ENCODE data around the gene ITGA11. TPM values are rescaled to one million over a fixed set of nuclear protein-coding genes. Genes with fewer than 3 reads are reported as not detected.

ITGA11 gene
- total RNA-seq, 2 donors from 2014 or later: 0.27 to 1.8 TPM

- H3K9me3 Mint-ChIP-seq: no peaks in the 10 kb centered on the region
- H3K27ac Mint-ChIP-seq: peak overlapping the region in 1 of 2 donors; percentile 61
- no peak for ATAC-seq
- no peaks in the 10 kb centered on the region for H3K36me3 Mint-ChIP-seq
- DNase-seq (ENCODE audit: low spot score in 2 of 2): no peak
Observed at GRCh38 chr15:68346979-68347378, 85.0 kb downstream of the ITGA11 start.

- Mint-ChIP-seq H3K36me3 (no peaks in the 10 kb centered on the region), H3K9me3 (no peaks in the 10 kb centered on the region), H3K27ac (no peak overlapping the region)
- no peak for DNase-seq (ENCODE audit: low spot score in 2 of 2)
- ATAC-seq: no peak
Observed at GRCh38 chr15:68345481-68345880, 86.5 kb downstream of the ITGA11 start.

GRCh38 chr15:68344600-68344999 lies 87.4 kb downstream of the ITGA11 start:
- ATAC-seq (peak; percentile 36 to 41), DNase-seq (ENCODE audit: low spot score in 2 of 2) (no peak)
- Mint-ChIP-seq H3K27ac (peak overlapping the region in 1 of 2 donors; percentile 81), H3K36me3 (no peaks in the 10 kb centered on the region), H3K9me3 (no peaks in the 10 kb centered on the region)

GRCh38 chr15:68343579-68344225 lies 88.3 kb downstream of the ITGA11 start:
- no peaks in the 10 kb centered on the region for H3K36me3 Mint-ChIP-seq
- H3K9me3 Mint-ChIP-seq: no peaks in the 10 kb centered on the region
- no peak for DNase-seq (ENCODE audit: low spot score in 2 of 2)
- H3K27ac Mint-ChIP-seq: no peak overlapping the region
- ATAC-seq: no peak

- no peak for DNase-seq (ENCODE audit: low spot score in 2 of 2)
- ATAC-seq: no peak
- Mint-ChIP-seq H3K36me3 (no peaks in the 10 kb centered on the region), H3K9me3 (no peaks in the 10 kb centered on the region), H3K27ac (peak overlapping the region in 1 of 2 donors; percentile 29)
Observed at GRCh38 chr15:68341760-68342725, 89.9 kb downstream of the ITGA11 start.

GRCh38 chr15:68340726-68341671 lies 91.0 kb downstream of the ITGA11 start:
- Mint-ChIP-seq H3K9me3 (no peaks in the 10 kb centered on the region), H3K27ac (no peak overlapping the region), H3K36me3 (no peaks in the 10 kb centered on the region)
- ATAC-seq: no peak
- no peak for DNase-seq (ENCODE audit: low spot score in 2 of 2)

GRCh38 chr15:68339481-68339880 lies 92.5 kb downstream of the ITGA11 start:
- no peaks in the 10 kb centered on the region for H3K9me3 Mint-ChIP-seq
- no peak for DNase-seq (ENCODE audit: low spot score in 2 of 2)
- ATAC-seq: no peak
- H3K36me3 Mint-ChIP-seq: no peaks in the 10 kb centered on the region
- H3K27ac Mint-ChIP-seq: no peak overlapping the region

GRCh38 chr15:68337826-68338225 lies 94.1 kb downstream of the ITGA11 start:
- ATAC-seq: no peak
- Mint-ChIP-seq H3K9me3 (no peaks in the 10 kb centered on the region), H3K27ac (no peak overlapping the region), H3K36me3 (no peaks in the 10 kb centered on the region)
- no peak for DNase-seq (ENCODE audit: low spot score in 2 of 2)

GRCh38 chr15:68336516-68336915 lies 95.4 kb downstream of the ITGA11 start:
- ATAC-seq (no peak), DNase-seq (ENCODE audit: low spot score in 2 of 2) (no peak)
- Mint-ChIP-seq H3K36me3 (no peaks in the 10 kb centered on the region), H3K9me3 (no peaks in the 10 kb centered on the region), H3K27ac (no peak overlapping the region)

GRCh38 chr15:68335655-68336054 lies 96.3 kb downstream of the ITGA11 start:
- Mint-ChIP-seq H3K9me3 (no peaks in the 10 kb centered on the region), H3K27ac (no peak overlapping the region), H3K36me3 (no peaks in the 10 kb centered on the region)
- no peak for ATAC-seq
- DNase-seq (ENCODE audit: low spot score in 2 of 2): no peak

- Mint-ChIP-seq H3K36me3 (no peaks in the 10 kb centered on the region), H3K9me3 (no peaks in the 10 kb centered on the region), H3K27ac (no peak overlapping the region)
- DNase-seq (ENCODE audit: low spot score in 2 of 2) (no peak), ATAC-seq (no peak)
Observed at GRCh38 chr15:68335251-68335650, 96.7 kb downstream of the ITGA11 start.

GRCh38 chr15:68334661-68335124 lies 97.3 kb downstream of the ITGA11 start:
- Mint-ChIP-seq H3K9me3 (no peaks in the 10 kb centered on the region), H3K27ac (peak overlapping the region in 1 of 2 donors; percentile 58), H3K36me3 (no peaks in the 10 kb centered on the region)
- no peak for ATAC-seq
- DNase-seq (ENCODE audit: low spot score in 2 of 2): no peak

- H3K27ac Mint-ChIP-seq: peak overlapping the region; percentile 58 to 65
- no peaks in the 10 kb centered on the region for H3K9me3 Mint-ChIP-seq
- no peak for ATAC-seq
- DNase-seq (ENCODE audit: low spot score in 2 of 2): no peak
- no peaks in the 10 kb centered on the region for H3K36me3 Mint-ChIP-seq
Observed at GRCh38 chr15:68333775-68334470, 98.0 kb downstream of the ITGA11 start.

GRCh38 chr15:68332266-68332665 lies 99.7 kb downstream of the ITGA11 start:
- no peaks in the 10 kb centered on the region for H3K9me3 Mint-ChIP-seq
- ATAC-seq (no peak), DNase-seq (ENCODE audit: low spot score in 2 of 2) (no peak)
- H3K27ac Mint-ChIP-seq: no peak overlapping the region
- no peaks in the 10 kb centered on the region for H3K36me3 Mint-ChIP-seq

- Mint-ChIP-seq H3K9me3 (no peaks in the 10 kb centered on the region), H3K36me3 (no peaks in the 10 kb centered on the region), H3K27ac (no peak overlapping the region)
- DNase-seq (ENCODE audit: low spot score in 2 of 2) (no peak), ATAC-seq (no peak)
Observed at GRCh38 chr15:68330901-68331300, 101.1 kb downstream of the ITGA11 start.

GRCh38 chr15:68330416-68330815 lies 101.5 kb downstream of the ITGA11 start:
- Mint-ChIP-seq H3K27ac (no peak overlapping the region), H3K9me3 (no peaks in the 10 kb centered on the region), H3K36me3 (no peaks in the 10 kb centered on the region)
- DNase-seq (ENCODE audit: low spot score in 2 of 2): no peak
- no peak for ATAC-seq

All from activated naive CD4-positive, alpha-beta T cell treated with anti-CD3 and anti-CD28 coated beads, Interleukin-2, amount 50 U/mL, for 72 hours (primary cell).